HT1080 (cell line): ENCODE data around the gene DIAPH2. TPM values are rescaled to one million over a fixed set of nuclear protein-coding genes. Genes with fewer than 3 reads are reported as not detected.
"Not testable (repeated sequence)": the region's sequence is repeated elsewhere in the genome, so short reads cannot be mapped to it uniquely, and the experiment has no call there.

Experiments
- DNase-seq: peaks from one replicate; pipeline ENCODE4 v3.0.0-alpha.2; 2015; ENCODE audit warnings: low read depth
- total RNA-seq: library from RNA; depleted of rRNA; stranded (reverse); fragments of >200 nt; shearing (Covaris generic); gene quantifications from 2 replicates; pipeline ENCODE4 v1.2.3, GENCODE V29; 2014

Gene DIAPH2
- total RNA-seq, 1 experiment from 2014 or later, result 7.6 TPM

DNA sequence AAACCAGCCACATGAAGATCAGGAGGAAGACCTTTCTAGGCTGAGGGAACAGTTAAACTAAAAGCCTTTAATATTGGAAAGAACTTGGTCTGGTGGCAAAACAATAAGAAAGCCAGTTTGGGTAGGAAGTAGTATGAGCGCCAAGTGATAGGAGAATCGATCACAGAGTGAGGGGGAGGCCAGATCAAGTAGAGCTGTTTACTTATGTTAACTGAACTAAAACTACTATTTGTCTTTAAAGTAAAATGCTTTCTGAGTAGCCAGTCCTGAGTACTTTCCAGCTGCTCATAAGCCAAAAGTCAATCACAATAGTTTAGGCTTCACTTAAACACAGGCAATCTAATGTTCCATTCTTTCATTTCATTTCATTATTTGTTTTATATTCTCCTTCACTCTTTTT is 136.3 kb downstream of the DIAPH2 start:
- DNase-seq, result no peak

- no peak for DNase-seq
Observed at GRCh38 chrX:96824166-96824565, 139.5 kb downstream of the DIAPH2 start.

DNA sequence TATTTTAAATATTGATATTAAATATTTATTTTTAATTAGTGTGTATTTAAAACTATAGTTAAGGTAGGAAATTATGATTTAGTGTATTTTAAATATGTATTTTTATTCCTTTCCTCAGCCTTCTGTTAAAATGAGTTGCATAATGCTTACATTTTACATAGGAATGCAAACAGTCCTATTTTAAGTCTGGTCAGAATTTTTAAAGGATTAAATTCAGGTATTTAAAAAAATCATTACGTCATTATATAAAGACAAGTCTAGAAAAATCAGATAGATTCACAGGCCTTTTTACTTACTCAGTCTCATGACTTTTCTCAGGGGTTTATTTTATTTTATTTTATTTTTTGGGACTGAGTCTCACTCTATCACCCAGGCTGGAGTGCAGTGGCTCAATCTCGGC is 148.7 kb downstream of the DIAPH2 start:
- no peak for DNase-seq

DNA sequence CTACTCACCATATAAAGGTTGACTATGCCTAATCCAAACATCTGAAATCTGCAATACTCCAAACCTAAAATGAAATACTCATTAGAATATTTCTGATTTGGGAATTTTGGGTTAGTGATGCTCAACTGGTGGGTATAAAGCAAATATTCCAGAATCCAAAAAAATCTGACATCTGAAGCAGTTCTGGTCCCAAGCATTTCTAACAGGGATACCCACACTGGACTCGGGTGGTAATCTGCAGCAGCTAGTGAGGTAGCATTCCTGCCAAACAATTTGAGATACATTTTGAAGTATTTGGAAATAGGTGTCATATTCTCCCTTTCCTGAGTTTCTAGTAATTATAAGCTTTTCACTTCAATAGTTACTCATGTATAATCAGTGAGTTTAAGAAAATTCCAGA is 149.5 kb downstream of the DIAPH2 start:
- no peak for DNase-seq

DNA sequence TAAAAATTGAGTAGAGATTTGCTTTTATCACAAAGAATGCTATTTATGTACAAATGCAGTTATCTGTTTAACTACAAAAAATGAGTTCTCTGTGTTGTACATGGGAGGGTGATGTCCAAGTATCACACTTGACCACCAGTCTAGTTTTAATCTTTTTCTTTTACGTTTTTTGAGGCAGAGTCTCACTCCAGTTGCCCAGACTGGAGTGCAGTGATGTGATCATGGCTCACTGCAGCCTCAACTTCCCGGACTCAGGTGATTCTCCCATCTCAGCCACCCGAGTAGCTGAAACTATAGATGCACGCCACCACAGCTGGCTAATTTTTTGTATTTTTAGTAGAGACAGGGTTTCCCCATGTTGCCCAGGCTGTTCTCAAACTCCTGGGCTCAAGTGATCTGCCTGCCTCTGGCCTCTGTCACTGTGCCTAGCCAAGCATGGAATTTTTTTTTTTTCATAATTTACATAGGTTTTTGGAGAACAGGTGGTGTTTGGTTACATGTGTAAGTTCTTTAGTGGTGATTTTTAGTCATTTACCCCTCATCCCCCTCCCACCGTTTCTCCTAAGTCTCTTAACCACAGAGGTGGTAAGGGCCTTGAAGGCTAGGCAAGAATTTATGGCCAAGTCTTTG is 151.1 kb downstream of the DIAPH2 start:
- DNase-seq, result no peak

DNA sequence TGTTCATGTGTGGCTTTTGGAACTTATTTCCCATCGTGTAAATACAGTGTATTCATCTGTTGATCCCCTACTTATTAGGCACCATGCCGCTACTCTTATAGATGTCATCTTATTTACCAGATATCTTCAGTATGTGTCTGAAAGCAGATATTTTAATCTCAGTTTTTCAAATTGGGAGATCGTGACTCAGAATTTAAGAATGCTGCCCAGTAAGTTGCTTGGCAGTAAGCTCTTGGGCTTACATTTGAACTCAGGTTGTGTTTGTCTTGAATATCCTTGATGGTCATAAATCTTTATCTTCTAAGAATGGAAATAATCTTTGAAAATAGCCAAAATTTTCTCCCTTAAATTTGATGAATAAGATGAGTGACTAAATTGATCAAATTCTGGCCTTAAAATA is 153.2 kb downstream of the DIAPH2 start:
- DNase-seq, result peak; percentile 1

- DNase-seq, result no peak
Observed at GRCh38 chrX:96838537-96838936, 153.9 kb downstream of the DIAPH2 start.

- DNase-seq, result no peak
Observed at GRCh38 chrX:96841325-96841724, 156.7 kb downstream of the DIAPH2 start.

GRCh38 chrX:96841866-96842265 is 157.2 kb downstream of the DIAPH2 start:
- not testable (repeated sequence) for DNase-seq

GRCh38 chrX:96843566-96843965 is 158.9 kb downstream of the DIAPH2 start:
- DNase-seq, result no peak

DNA sequence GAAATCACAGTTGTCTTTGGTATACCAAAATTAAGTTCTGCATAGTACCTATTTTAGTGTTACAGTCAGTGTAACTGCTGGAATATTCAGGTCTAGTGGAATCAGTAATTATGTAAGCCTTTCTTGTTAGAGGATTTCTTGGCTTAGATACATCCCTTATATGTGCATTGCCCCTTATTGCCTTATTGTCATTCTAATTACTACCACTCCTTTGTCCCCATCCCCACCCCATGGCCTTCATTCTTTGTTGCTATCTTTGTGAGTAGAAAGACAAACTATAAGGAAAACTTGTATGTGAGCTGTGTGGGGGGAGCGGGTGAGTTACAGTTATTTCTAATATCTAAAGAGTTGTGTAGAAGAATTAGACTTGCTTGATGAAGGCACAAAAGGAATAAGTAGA is 162.2 kb downstream of the DIAPH2 start:
- DNase-seq, result no peak

DNA sequence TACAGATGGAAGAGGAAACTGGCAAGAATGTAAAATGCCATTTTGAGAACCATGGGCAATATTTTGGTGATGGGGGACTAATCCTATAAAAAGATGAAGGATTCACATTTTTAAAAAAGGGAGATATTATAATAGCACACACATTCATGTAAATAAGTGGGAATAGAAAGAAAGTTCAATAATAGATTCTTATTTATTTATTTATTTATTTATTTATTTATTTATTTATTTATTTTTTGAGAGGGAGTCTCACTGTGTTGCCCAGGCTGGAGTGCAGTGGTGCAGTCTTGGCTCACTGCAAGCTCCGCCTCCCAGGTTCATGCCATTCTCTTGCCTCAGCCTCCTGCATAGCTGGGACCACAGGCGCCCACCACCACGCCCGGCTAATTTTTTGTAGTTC is 174.8 kb downstream of the DIAPH2 start:
- not testable (repeated sequence) for DNase-seq

DNA sequence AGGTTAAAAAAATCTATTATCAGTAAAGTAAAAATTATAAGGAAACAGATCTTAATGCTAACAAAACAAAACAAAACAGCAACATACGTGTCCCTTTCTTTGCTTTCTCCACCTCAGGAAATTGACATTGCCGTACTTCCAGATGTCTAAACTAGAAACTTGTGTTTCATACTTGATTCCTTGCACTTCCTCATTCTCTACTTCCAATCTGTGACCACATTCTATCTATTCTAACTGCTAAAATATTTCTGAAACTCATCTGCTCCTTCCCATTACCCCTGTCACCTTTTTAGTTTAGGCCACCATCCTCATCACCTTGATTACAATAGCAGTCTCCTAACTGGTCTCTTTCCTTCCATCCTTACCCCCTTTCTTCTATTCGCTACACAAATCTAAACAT is 176.6 kb downstream of the DIAPH2 start:
- DNase-seq, result no peak

GRCh38 chrX:96861661-96862060 is 177.0 kb downstream of the DIAPH2 start:
- no peak for DNase-seq

DNA sequence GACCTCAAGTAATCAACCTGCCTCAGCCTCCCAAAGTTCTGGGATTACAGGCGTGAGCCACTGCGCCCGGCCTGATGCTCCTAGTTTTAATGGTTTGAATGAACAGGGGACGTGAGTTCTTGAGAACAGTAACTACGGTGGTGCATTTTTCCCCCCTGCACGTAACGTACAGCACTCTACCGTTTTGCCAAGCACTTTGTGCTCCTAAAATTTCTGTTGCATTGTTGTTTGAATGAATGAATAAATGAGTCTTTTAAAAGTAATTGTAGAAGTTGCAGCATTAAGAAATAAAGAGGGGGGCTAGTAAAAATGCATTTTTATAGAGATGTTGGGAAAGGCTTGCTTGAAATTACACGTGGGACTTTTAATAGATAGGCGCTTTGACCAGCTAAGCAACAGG is 199.0 kb downstream of the DIAPH2 start, which contains the start of gene RPA4:
Gene RPA4, plus strand, starts transcription at position 301 of the 400 bp plus-strand sequence. CDS start 403 bp downstream, outside the sequence.
- no peak for DNase-seq

DNA sequence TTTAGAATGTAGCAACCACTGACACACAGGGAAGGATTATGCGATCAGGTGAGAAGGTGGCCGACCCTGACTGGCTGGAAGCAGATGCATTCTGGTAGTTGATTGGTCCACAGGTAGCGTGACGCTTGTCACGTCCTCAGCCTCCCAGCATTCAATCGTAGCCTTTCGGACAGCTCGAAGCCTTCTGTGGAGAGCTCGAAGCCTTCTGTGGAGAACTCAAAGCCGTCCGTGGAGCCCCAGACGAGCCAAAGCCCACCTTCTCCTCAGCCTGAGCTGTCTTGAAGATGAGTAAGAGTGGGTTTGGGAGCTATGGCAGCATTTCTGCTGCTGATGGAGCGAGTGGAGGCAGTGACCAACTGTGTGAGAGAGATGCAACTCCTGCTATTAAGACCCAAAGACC is 199.4 kb downstream of the DIAPH2 start:
- DNase-seq, result no peak

DNA sequence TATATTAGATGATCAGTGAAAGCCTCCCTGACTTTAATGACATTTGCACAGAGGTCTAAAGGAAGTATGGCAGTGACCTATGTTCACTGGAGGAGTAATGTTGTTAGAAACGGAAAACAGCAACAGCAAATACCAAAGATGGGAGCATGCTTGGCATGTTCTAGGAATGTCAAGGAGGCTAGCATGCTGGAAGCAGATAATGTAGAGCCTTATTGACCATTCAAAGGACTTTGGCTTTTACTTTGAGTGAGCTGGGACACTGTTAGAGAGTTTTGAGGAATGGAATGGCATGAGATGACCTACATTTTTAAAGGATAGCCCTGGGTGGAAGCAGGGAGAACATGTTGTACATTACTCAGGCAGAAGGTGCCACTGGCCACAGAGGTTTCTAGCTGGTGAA is 205.1 kb downstream of the DIAPH2 start:
- DNase-seq, result no peak

DNA sequence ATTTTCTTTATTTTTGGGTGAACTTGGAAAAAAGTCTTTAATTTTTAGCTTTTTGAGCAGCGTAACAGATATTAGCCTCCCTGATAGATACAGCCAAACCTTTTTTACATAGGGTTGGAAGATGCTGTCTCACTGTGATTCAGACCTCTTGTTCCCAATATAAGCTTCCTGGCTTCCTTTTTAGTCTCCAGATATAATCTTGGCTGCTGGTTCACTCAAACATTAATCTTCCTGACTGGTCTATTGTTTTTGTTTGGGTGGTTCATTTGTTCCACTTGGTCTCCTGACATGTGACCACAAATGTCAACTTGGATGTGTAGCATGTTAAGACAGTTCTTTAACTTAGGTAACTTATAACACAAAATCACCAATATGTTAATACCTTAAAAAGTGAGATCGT is 222.1 kb downstream of the DIAPH2 start:
- peak; percentile 6 for DNase-seq

GRCh38 chrX:96907516-96908272 is 223.1 kb downstream of the DIAPH2 start:
- no peak for DNase-seq

- no peak for DNase-seq
Observed at GRCh38 chrX:96909291-96909690, 224.6 kb downstream of the DIAPH2 start.

- DNase-seq, result no peak
Observed at GRCh38 chrX:96918864-96919263, 234.2 kb downstream of the DIAPH2 start.

DNA sequence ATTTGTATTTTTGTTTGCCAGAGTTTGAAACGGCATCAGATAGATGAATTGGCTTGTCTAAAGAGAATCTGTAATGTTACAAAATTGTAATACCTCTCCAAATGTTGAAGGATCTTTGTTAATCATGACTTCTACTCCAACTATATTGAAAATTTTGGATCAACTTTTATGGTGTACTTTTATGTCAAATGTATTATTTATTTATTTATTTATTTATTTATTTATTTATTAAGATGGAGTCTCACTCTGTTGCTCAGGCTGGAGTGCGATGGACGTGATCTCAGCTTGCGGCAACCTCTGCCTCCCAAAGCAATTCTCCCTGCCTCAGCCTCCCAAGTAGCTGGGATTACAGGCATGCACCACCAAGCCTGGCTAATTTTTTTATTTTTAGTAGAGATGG is 235.0 kb downstream of the DIAPH2 start:
- DNase-seq, result no peak

GRCh38 chrX:96924581-96924980 is 239.9 kb downstream of the DIAPH2 start:
- DNase-seq, result no peak
